Measurements from ENCODE around the gene PAGR1. TPM values are rescaled to one million over a fixed set of nuclear protein-coding genes. Genes with fewer than 3 reads are reported as not detected.
"Not testable (repeated sequence)": the region's sequence is repeated elsewhere in the genome, so short reads cannot be mapped to it uniquely, and the experiment has no call there.

Gene PAGR1
- total RNA-seq, 1 donor from 2014 or later = 47.6 TPM

GRCh38 chr16:29790949-29791844, 24.8 kb upstream of the PAGR1 start:
- peaks cover 44% of the 10 kb centered on the region for H3K4me1 Mint-ChIP-seq
- no peaks in the 10 kb centered on the region for H3K9me3 Mint-ChIP-seq
- peak overlapping the region; percentile 100 for H3K27ac Mint-ChIP-seq (ENCODE audit: unreplicated experiment)
- no peak for DNase-seq (ENCODE audit: low read depth, low spot score)
- H3K36me3 Mint-ChIP-seq (ENCODE audit: low read depth) = peaks cover 11% of the 10 kb centered on the region
- peak overlapping the region; percentile 99 for H3K4me3 Mint-ChIP-seq
- no peaks in the 10 kb centered on the region for H3K27me3 Mint-ChIP-seq (ENCODE audit: low read depth)
- TF ChIP-seq CTCF (conservative IDR thresholded peaks at IDR 0.05) = no peak

- Mint-ChIP-seq H3K4me1 (peaks cover 44% of the 10 kb centered on the region), H3K36me3 (ENCODE audit: low read depth) (peaks cover 11% of the 10 kb centered on the region), H3K27me3 (ENCODE audit: low read depth) (no peaks in the 10 kb centered on the region), H3K9me3 (no peaks in the 10 kb centered on the region), H3K4me3 (peak overlapping the region; percentile 99), H3K27ac (ENCODE audit: unreplicated experiment) (peak overlapping the region; percentile 53)
- DNase-seq (ENCODE audit: low read depth, low spot score) = no peak
- no peak for TF ChIP-seq CTCF (conservative IDR thresholded peaks at IDR 0.05)
Observed at GRCh38 chr16:29791845-29792807, 23.8 kb upstream of the PAGR1 start.

GRCh38 chr16:29793153-29793552, 22.8 kb upstream of the PAGR1 start:
- H3K4me1 Mint-ChIP-seq = peaks cover 44% of the 10 kb centered on the region
- H3K36me3 Mint-ChIP-seq (ENCODE audit: low read depth) = peaks cover 11% of the 10 kb centered on the region

GRCh38 chr16:29794231-29794710, 21.7 kb upstream of the PAGR1 start:
- Mint-ChIP-seq H3K9me3 (no peaks in the 10 kb centered on the region), H3K36me3 (ENCODE audit: low read depth) (peaks cover 15% of the 10 kb centered on the region), H3K4me3 (peak overlapping the region; percentile 48), H3K27me3 (ENCODE audit: low read depth) (no peaks in the 10 kb centered on the region), H3K27ac (ENCODE audit: unreplicated experiment) (no peak overlapping the region), H3K4me1 (peaks cover 44% of the 10 kb centered on the region)
- no peak for DNase-seq (ENCODE audit: low read depth, low spot score)
- TF ChIP-seq CTCF (conservative IDR thresholded peaks at IDR 0.05) = no peak

More at GRCh38 chr16:29793153-29793552, 22.8 kb upstream of the PAGR1 start:
- not testable (repeated sequence) for H3K27me3 Mint-ChIP-seq (ENCODE audit: low read depth); H3K27ac Mint-ChIP-seq (ENCODE audit: unreplicated experiment); DNase-seq (ENCODE audit: low read depth, low spot score); H3K9me3 Mint-ChIP-seq
- H3K4me3 Mint-ChIP-seq = peak overlapping the region; percentile 99

GRCh38 chr16:29802416-29802935, 13.5 kb upstream of the PAGR1 start:
- H3K27me3 Mint-ChIP-seq (ENCODE audit: low read depth) = peaks cover 9% of the 10 kb centered on the region
- TF ChIP-seq CTCF (conservative IDR thresholded peaks at IDR 0.05) = no peak
- DNase-seq (ENCODE audit: low read depth, low spot score) = no peak
- H3K9me3 Mint-ChIP-seq = no peaks in the 10 kb centered on the region
- H3K4me3 Mint-ChIP-seq = peak overlapping the region; percentile 77
- peaks cover 19% of the 10 kb centered on the region for H3K36me3 Mint-ChIP-seq (ENCODE audit: low read depth)
- no peak overlapping the region for H3K27ac Mint-ChIP-seq (ENCODE audit: unreplicated experiment)
- H3K4me1 Mint-ChIP-seq = peaks cover 15% of the 10 kb centered on the region

Measured in neural crest cell (in vitro differentiated cells).